Liver (tissue), 9 donors: ENCODE data around the gene HSD17B3. TPM values are rescaled to one million over a fixed set of nuclear protein-coding genes. Genes with fewer than 3 reads are reported as not detected.

ENCODE experiments used
- DNase-seq: peaks from one replicate; pipeline ENCODE4 v3.0.0-alpha.2; 2017; ENCODE audit warnings: low spot score
- H3K27ac ChIP-seq, 2 donors: one replicate each; pipeline ENCODE4 v1.7.0; 2013; ENCODE audit warnings: inconsistent platforms in 2 of 2, low read length in 2 of 2, control low read depth in 1 of 2, low read depth in 1 of 2, mild to moderate bottlenecking in 1 of 2
- H3K27me3 ChIP-seq, 4 donors: one replicate each; pipeline versions ENCODE4 v1.6.1 to v1.7.0; 2013; ENCODE audit warnings: low read length in 3 of 4, inconsistent platforms in 1 of 4, mild to moderate bottlenecking in 1 of 4, moderate library complexity in 1 of 4; ENCODE audit not compliant: control insufficient read depth in 4 of 4, insufficient read depth in 4 of 4
- H3K36me3 ChIP-seq, 4 donors: one replicate each; pipeline versions ENCODE4 v1.6.1 to v1.7.0; 2013; ENCODE audit warnings: low read length in 3 of 4, mild to moderate bottlenecking in 3 of 4, low read depth in 1 of 4, moderate library complexity in 1 of 4; ENCODE audit not compliant: control insufficient read depth in 4 of 4, insufficient read depth in 3 of 4
- H3K4me1 ChIP-seq, 4 donors: one replicate each; pipeline versions ENCODE4 v1.6.1 to v1.7.0; 2013; ENCODE audit warnings: low read length in 3 of 4, mild to moderate bottlenecking in 3 of 4, moderate library complexity in 1 of 4; ENCODE audit not compliant: control insufficient read depth in 4 of 4, insufficient read depth in 4 of 4
- H3K4me3 ChIP-seq, 3 donors: one replicate each; pipeline versions ENCODE4 v1.6.1 to v1.7.0; 2013; ENCODE audit warnings: low read length in 3 of 3, control low read depth in 1 of 3, low read depth in 1 of 3, mild to moderate bottlenecking in 1 of 3
- H3K9ac ChIP-seq, 2 donors: one replicate each; pipeline ENCODE4 v1.7.0; 2013; ENCODE audit warnings: low read length in 2 of 2, mild to moderate bottlenecking in 2 of 2, moderate library complexity in 2 of 2, control low read depth in 1 of 2, low read depth in 1 of 2
- H3K9me3 ChIP-seq, 4 donors: one replicate each; pipeline versions ENCODE4 v1.6.1 to v1.7.0; 2013; ENCODE audit warnings: low read length in 3 of 4; ENCODE audit not compliant: control insufficient read depth in 4 of 4
- EGR1 ChIP-seq, 2 donors: IDR thresholded peaks; 2 replicates each; pipeline ENCODE4 v1.6.1; 2016 to 2018; ENCODE audit warnings: antibody characterized with exemption in 2 of 2, low read depth in 2 of 2
- FOXA1 ChIP-seq: IDR thresholded peaks from 2 replicates; pipeline ENCODE4 v1.6.1; 2016; ENCODE audit warnings: antibody characterized with exemption
- FOXA2 ChIP-seq: IDR thresholded peaks from 2 replicates; pipeline ENCODE4 v1.6.1; 2016; ENCODE audit warnings: antibody characterized with exemption
- GABPA ChIP-seq, 2 donors: IDR thresholded peaks in 1 of 2; conservative IDR thresholded peaks in 1 of 2; 2 replicates each; pipeline ENCODE4 v1.6.1; 2016; ENCODE audit warnings: antibody characterized with exemption in 2 of 2, mild to moderate bottlenecking in 1 of 2, moderate library complexity in 1 of 2
- HNF4A ChIP-seq, 2 donors: conservative IDR thresholded peaks; 2 replicates each; pipeline ENCODE4 v1.6.1; 2016; ENCODE audit warnings: antibody characterized with exemption in 2 of 2, mild to moderate bottlenecking in 2 of 2
- HNF4G ChIP-seq: IDR thresholded peaks from 2 replicates; pipeline ENCODE4 v1.6.1; 2016; ENCODE audit warnings: antibody characterized with exemption
- JUND ChIP-seq, 2 donors: IDR thresholded peaks; 2 replicates each; pipeline ENCODE4 v1.6.1; 2016; ENCODE audit warnings: antibody characterized with exemption in 2 of 2
- NR2F2 ChIP-seq: IDR thresholded peaks from 2 replicates; pipeline ENCODE4 v1.6.1; 2016; ENCODE audit warnings: antibody characterized with exemption
- RAD21 ChIP-seq, 2 donors: IDR thresholded peaks; 2 replicates each; pipeline ENCODE4 v1.6.1; 2016; ENCODE audit warnings: antibody characterized with exemption in 2 of 2, mild to moderate bottlenecking in 2 of 2
- RXRA ChIP-seq, 2 donors: IDR thresholded peaks; 2 replicates each; pipeline ENCODE4 v1.6.1; 2017 to 2018; ENCODE audit warnings: antibody characterized with exemption in 2 of 2, mild to moderate bottlenecking in 1 of 2
- SP1 ChIP-seq: IDR thresholded peaks from 2 replicates; pipeline ENCODE4 v1.6.1; 2018; ENCODE audit warnings: antibody characterized with exemption, mild to moderate bottlenecking
- TAF1 ChIP-seq: conservative IDR thresholded peaks from 2 replicates; pipeline ENCODE4 v1.6.1; 2016; ENCODE audit warnings: antibody characterized with exemption, mild to moderate bottlenecking
- YY1 ChIP-seq: IDR thresholded peaks from 2 replicates; pipeline ENCODE4 v1.6.1; 2016; ENCODE audit warnings: antibody characterized with exemption, mild to moderate bottlenecking
- WGBS: extraction: QIAGEN DNeasy Blood & Tissue Kit; methylation state at CpG from one replicate; pipeline ENCODE4 v1.1.7; 2013; 5-methylcytosine and 5-hydroxymethylcytosine counted together
- polyA plus RNA-seq, 2 donors: library from polyadenylated mRNA; stranded (reverse) in 1 of 2; unstranded in 1 of 2; fragments of 200-250 nt in 1 of 2; fragments of >200 nt in 1 of 2; fragmentation: Nextera tagmentation in 1 of 2; extraction: Ambion mirVana in 1 of 2; gene quantifications; one replicate each; pipeline versions ENCODE4 v1.2.1 to v1.2.3, GENCODE V29; 2013 to 2015
- total RNA-seq, 2 donors: library from RNA; depleted of rRNA; stranded (reverse); fragments of >200 nt; gene quantifications; one replicate each; pipeline ENCODE4 v1.2.3, GENCODE V29; 2014
- TF ChIP-seq, protein P1 (sequence below): fragments of 150-350 bp; IDR thresholded peaks from 2 replicates; pipeline ENCODE4 v1.5.1; 2017; ENCODE audit warnings: improper control_type of control experiment, low read depth, low read length; ENCODE audit not compliant: missing input control
- TF ChIP-seq, protein P2 (sequence below): IDR thresholded peaks from 2 replicates; pipeline ENCODE4 v1.6.1; 2016; ENCODE audit warnings: antibody characterized with exemption
- TF ChIP-seq, protein P3 (sequence below): IDR thresholded peaks from 2 replicates; pipeline ENCODE4 v1.6.1; 2016; ENCODE audit warnings: antibody characterized with exemption, mild to moderate bottlenecking
- TF ChIP-seq, protein P4 (sequence below): IDR thresholded peaks from 2 replicates; pipeline ENCODE4 v1.6.1; 2016; ENCODE audit warnings: antibody characterized with exemption
- donor health status: healthy.
- donor health status: healthy.
- donor health status: healthy.
- donor health status: healthy.
- donor health status: healthy.

The HSD17B3 gene
- total and polyA plus RNA-seq, 4 donors: 0.75 to 1.6 (median 0.96) TPM

DNA sequence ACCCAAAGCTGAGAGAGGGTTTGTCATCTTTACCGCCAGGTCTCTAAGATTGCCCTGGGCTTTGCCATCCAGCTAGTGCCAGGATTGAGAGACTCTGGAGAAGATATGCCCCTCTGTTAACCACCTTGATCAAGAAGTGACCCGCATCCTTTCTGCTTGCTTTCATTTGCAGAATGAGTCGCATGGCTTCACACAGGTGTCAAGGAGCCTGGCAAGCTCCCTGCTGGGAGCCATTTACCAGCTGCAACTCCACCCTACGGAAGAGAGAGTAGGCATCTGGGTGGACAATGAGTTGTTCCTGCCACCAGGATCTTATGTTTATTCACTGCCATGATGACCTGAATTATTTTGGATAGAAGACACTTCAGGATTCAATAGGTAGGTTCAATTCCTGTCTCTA lies 43.0 kb downstream of the HSD17B3 start:
- no peak for DNase-seq
- Histone ChIP-seq H3K27ac (no peak overlapping the region), H3K4me3 (no peak overlapping the region), H3K36me3 (peaks cover 0 to 3% (median 0%) of the 10 kb centered on the region in 4 donors), H3K9me3 (no peaks in the 10 kb centered on the region), H3K4me1 (no peaks in the 10 kb centered on the region), H3K27me3 (no peaks in the 10 kb centered on the region), H3K9ac (no peak overlapping the region)
- no peak for TF ChIP-seq RXRA (IDR thresholded peaks at IDR 0.05)
- TF ChIP-seq, protein P1, sequence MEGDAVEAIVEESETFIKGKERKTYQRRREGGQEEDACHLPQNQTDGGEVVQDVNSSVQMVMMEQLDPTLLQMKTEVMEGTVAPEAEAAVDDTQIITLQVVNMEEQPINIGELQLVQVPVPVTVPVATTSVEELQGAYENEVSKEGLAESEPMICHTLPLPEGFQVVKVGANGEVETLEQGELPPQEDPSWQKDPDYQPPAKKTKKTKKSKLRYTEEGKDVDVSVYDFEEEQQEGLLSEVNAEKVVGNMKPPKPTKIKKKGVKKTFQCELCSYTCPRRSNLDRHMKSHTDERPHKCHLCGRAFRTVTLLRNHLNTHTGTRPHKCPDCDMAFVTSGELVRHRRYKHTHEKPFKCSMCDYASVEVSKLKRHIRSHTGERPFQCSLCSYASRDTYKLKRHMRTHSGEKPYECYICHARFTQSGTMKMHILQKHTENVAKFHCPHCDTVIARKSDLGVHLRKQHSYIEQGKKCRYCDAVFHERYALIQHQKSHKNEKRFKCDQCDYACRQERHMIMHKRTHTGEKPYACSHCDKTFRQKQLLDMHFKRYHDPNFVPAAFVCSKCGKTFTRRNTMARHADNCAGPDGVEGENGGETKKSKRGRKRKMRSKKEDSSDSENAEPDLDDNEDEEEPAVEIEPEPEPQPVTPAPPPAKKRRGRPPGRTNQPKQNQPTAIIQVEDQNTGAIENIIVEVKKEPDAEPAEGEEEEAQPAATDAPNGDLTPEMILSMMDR: no peak
- TF ChIP-seq, protein P2, sequence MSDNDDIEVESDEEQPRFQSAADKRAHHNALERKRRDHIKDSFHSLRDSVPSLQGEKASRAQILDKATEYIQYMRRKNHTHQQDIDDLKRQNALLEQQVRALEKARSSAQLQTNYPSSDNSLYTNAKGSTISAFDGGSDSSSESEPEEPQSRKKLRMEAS: no peak
- no peak for TF ChIP-seq TAF1
- no peak for TF ChIP-seq HNF4G
- TF ChIP-seq, protein P3, sequence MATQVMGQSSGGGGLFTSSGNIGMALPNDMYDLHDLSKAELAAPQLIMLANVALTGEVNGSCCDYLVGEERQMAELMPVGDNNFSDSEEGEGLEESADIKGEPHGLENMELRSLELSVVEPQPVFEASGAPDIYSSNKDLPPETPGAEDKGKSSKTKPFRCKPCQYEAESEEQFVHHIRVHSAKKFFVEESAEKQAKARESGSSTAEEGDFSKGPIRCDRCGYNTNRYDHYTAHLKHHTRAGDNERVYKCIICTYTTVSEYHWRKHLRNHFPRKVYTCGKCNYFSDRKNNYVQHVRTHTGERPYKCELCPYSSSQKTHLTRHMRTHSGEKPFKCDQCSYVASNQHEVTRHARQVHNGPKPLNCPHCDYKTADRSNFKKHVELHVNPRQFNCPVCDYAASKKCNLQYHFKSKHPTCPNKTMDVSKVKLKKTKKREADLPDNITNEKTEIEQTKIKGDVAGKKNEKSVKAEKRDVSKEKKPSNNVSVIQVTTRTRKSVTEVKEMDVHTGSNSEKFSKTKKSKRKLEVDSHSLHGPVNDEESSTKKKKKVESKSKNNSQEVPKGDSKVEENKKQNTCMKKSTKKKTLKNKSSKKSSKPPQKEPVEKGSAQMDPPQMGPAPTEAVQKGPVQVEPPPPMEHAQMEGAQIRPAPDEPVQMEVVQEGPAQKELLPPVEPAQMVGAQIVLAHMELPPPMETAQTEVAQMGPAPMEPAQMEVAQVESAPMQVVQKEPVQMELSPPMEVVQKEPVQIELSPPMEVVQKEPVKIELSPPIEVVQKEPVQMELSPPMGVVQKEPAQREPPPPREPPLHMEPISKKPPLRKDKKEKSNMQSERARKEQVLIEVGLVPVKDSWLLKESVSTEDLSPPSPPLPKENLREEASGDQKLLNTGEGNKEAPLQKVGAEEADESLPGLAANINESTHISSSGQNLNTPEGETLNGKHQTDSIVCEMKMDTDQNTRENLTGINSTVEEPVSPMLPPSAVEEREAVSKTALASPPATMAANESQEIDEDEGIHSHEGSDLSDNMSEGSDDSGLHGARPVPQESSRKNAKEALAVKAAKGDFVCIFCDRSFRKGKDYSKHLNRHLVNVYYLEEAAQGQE: no peak
- no peak for TF ChIP-seq GABPA (IDR thresholded peaks at IDR 0.05 in 1 of 2, conservative IDR thresholded peaks at IDR 0.05 in 1 of 2)
- TF ChIP-seq RAD21 (IDR thresholded peaks at IDR 0.05): no peak
- no peak for TF ChIP-seq FOXA1
- TF ChIP-seq EGR1 (IDR thresholded peaks at IDR 0.05; ENCODE audit: low read depth in 2 of 2): no peak
- no peak for TF ChIP-seq HNF4A (conservative IDR thresholded peaks at IDR 0.05)
- TF ChIP-seq FOXA2: no peak
- no peak for TF ChIP-seq SP1
- TF ChIP-seq YY1: no peak
- TF ChIP-seq NR2F2: no peak
- WGBS: 95% methylated on average over 4 of the region's 4 CpGs

DNA sequence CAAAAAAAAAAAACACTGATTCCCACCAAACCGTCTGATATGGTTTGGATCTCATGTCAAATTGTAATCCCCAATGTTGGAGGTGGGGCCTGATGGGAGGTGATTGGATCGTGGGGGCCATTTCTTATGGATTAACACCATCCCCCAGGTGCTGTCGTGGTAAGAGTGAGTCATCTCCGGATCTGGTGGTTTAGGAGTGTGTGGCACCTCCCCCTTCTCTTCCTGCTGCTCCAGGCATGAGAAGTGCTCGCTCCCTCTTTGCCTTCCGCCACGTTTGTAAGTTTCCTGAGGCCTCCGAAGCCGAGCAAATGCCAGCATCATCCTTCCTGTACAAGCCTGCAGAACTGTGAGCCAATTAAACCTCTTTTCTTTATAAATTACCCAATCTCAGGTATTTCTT lies 45.2 kb downstream of the HSD17B3 start:
- peaks cover 0 to 3% (median 0%) of the 10 kb centered on the region in 4 donors for H3K36me3 ChIP-seq
- no peaks in the 10 kb centered on the region for H3K4me1 ChIP-seq
- no peak overlapping the region for H3K27ac ChIP-seq
- DNase-seq: no peak
- no peak overlapping the region for H3K4me3 ChIP-seq
- H3K9me3 ChIP-seq: no peaks in the 10 kb centered on the region
- no peak overlapping the region for H3K9ac ChIP-seq
- 75% methylated on average over 9 of the region's 9 CpGs for WGBS
- no peaks in the 10 kb centered on the region for H3K27me3 ChIP-seq
- TF ChIP-seq, protein P3: no peak
- TF ChIP-seq SP1 (no peak), JUND (IDR thresholded peaks at IDR 0.05) (no peak), HNF4A (conservative IDR thresholded peaks at IDR 0.05) (no peak), YY1 (no peak), HNF4G (no peak), FOXA1 (no peak), RAD21 (IDR thresholded peaks at IDR 0.05) (no peak), EGR1 (IDR thresholded peaks at IDR 0.05; ENCODE audit: low read depth in 2 of 2) (no peak), NR2F2 (no peak), GABPA (IDR thresholded peaks at IDR 0.05 in 1 of 2, conservative IDR thresholded peaks at IDR 0.05 in 1 of 2) (no peak), TAF1 (no peak), RXRA (IDR thresholded peaks at IDR 0.05) (no peak)
- TF ChIP-seq, protein P1: no peak
- TF ChIP-seq, protein P4, sequence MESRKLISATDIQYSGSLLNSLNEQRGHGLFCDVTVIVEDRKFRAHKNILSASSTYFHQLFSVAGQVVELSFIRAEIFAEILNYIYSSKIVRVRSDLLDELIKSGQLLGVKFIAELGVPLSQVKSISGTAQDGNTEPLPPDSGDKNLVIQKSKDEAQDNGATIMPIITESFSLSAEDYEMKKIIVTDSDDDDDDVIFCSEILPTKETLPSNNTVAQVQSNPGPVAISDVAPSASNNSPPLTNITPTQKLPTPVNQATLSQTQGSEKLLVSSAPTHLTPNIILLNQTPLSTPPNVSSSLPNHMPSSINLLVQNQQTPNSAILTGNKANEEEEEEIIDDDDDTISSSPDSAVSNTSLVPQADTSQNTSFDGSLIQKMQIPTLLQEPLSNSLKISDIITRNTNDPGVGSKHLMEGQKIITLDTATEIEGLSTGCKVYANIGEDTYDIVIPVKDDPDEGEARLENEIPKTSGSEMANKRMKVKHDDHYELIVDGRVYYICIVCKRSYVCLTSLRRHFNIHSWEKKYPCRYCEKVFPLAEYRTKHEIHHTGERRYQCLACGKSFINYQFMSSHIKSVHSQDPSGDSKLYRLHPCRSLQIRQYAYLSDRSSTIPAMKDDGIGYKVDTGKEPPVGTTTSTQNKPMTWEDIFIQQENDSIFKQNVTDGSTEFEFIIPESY: no peak
- TF ChIP-seq, protein P2: no peak
